ENCODE results near the gene PSMD6. TPM values are rescaled to one million over a fixed set of nuclear protein-coding genes. Genes with fewer than 3 reads are reported as not detected.

PSMD6 gene
- total and polyA plus RNA-seq, 9 donors = 30.8 to 68.6 (median 55.7) TPM

GRCh38 chr3:64009528-64009927 lies 13.8 kb downstream of the PSMD6 start:
- no peak for TF ChIP-seq POLR2A (IDR thresholded peaks at IDR 0.05)
- no peak for TF ChIP-seq EP300 (IDR thresholded peaks at IDR 0.05)
- no peak for TF ChIP-seq CTCF (IDR thresholded peaks at IDR 0.05)
- no peaks in the 10 kb centered on the region for H3K27me3 ChIP-seq
- 75 to 90% (median 81%) methylated on average over 7 of the region's 7 CpGs for WGBS, 3 donors
- H3K36me3 ChIP-seq = no peaks in the 10 kb centered on the region
- H3K27ac ChIP-seq = no peak overlapping the region
- H3K4me3 ChIP-seq = no peak overlapping the region
- peaks cover 1% of the 10 kb centered on the region for H3K4me1 ChIP-seq (ENCODE audit: insufficient read depth)
- H3K9me3 ChIP-seq = no peaks in the 10 kb centered on the region
- intact Hi-C loops (cut with DNase I) = no loop called here
- no peak for DNase-seq

- no peaks in the 10 kb centered on the region for H3K36me3 ChIP-seq
- no peak for DNase-seq
- intact Hi-C loops (cut with DNase I) = no loop called here
Observed at GRCh38 chr3:64008487-64009351, 14.6 kb downstream of the PSMD6 start.

GRCh38 chr3:64008017-64008416 lies 15.3 kb downstream of the PSMD6 start:
- no peak for DNase-seq

More at GRCh38 chr3:64008487-64009351, 14.6 kb downstream of the PSMD6 start:
- Histone ChIP-seq H3K4me3 (no peak overlapping the region), H3K4me1 (ENCODE audit: insufficient read depth) (peaks cover 1% of the 10 kb centered on the region), H3K27ac (peak overlapping the region in 1 of 2 donors; percentile 22), H3K9me3 (no peaks in the 10 kb centered on the region), H3K27me3 (no peaks in the 10 kb centered on the region)
- no peak for TF ChIP-seq POLR2A (IDR thresholded peaks at IDR 0.05)
- TF ChIP-seq CTCF (IDR thresholded peaks at IDR 0.05) = no peak
- no peak for TF ChIP-seq EP300 (IDR thresholded peaks at IDR 0.05)
- WGBS, 3 donors = 49 to 53% (median 51%) methylated on average over 7 of the region's 7 CpGs

GRCh38 chr3:64003589-64003988 lies 19.7 kb downstream of the PSMD6 start:
- Histone ChIP-seq H3K4me1 (ENCODE audit: insufficient read depth) (peaks cover 7% of the 10 kb centered on the region), H3K27me3 (no peaks in the 10 kb centered on the region), H3K27ac (no peak overlapping the region), H3K4me3 (no peak overlapping the region), H3K36me3 (no peaks in the 10 kb centered on the region), H3K9me3 (no peaks in the 10 kb centered on the region)
- no peak for TF ChIP-seq POLR2A (IDR thresholded peaks at IDR 0.05)
- no peak for TF ChIP-seq CTCF (IDR thresholded peaks at IDR 0.05)
- TF ChIP-seq EP300 (IDR thresholded peaks at IDR 0.05) = no peak
- intact Hi-C loops (cut with DNase I) = no loop called here
- DNase-seq = no peak
- WGBS, 3 donors = 55 to 66% (median 61%) methylated on average over 2 of the region's 2 CpGs

More at GRCh38 chr3:64008017-64008416, 15.3 kb downstream of the PSMD6 start:
- H3K9me3 ChIP-seq = no peaks in the 10 kb centered on the region
- H3K27me3 ChIP-seq = no peaks in the 10 kb centered on the region
- intact Hi-C loops (cut with DNase I) = no loop called here
- peaks cover 1% of the 10 kb centered on the region for H3K4me1 ChIP-seq (ENCODE audit: insufficient read depth)
- TF ChIP-seq EP300 (IDR thresholded peaks at IDR 0.05) = no peak
- no peak for TF ChIP-seq CTCF (IDR thresholded peaks at IDR 0.05)
- TF ChIP-seq POLR2A (IDR thresholded peaks at IDR 0.05) = no peak
- no peak overlapping the region for H3K4me3 ChIP-seq
- H3K36me3 ChIP-seq = no peaks in the 10 kb centered on the region
- 32 to 50% (median 36%) methylated on average over 2 of the region's 2 CpGs for WGBS, 3 donors
- H3K27ac ChIP-seq = peak overlapping the region in 1 of 2 donors; percentile 22

Measured in ovary (tissue), 9 donors.